K562 (cell line): Measurements from ENCODE around the gene PLXND1. TPM values are rescaled to one million over a fixed set of nuclear protein-coding genes. Genes with fewer than 3 reads are reported as not detected.
A peak's percentile ranks its signal among the peaks of the same experiment; 100 is the strongest.

Experiments
- BCOR ChIP-seq: fragments of 450-650 bp; IDR thresholded peaks from 2 replicates; pipeline ENCODE4 v1.6.1; 2016
- BRD4 ChIP-seq: fragments of 200-600 bp; sonication (generic); IDR thresholded peaks from 2 replicates; pipeline ENCODE4 v1.6.1; 2017; ENCODE audit warnings: inconsistent platforms
- CBFA2T3 ChIP-seq: fragments of 450-650 bp; IDR thresholded peaks from 2 replicates; pipeline ENCODE4 v1.6.1; 2017
- ELF2 ChIP-seq: fragments of 250-450 bp; sonication (Bioruptor Pico); IDR thresholded peaks from 2 replicates; pipeline ENCODE4 v1.5.0; 2021; ENCODE audit warnings: mild to moderate bottlenecking
- JUND ChIP-seq, 2 experiments: IDR thresholded peaks; 2 replicates in 1 of 2; 3 replicates in 1 of 2; pipeline ENCODE4 v1.6.1; 2011; ENCODE audit warnings: borderline replicate concordance in 2 of 2, low read depth in 2 of 2, low read length in 2 of 2, improper control_type of control experiment in 1 of 2, missing biosample characterization in 1 of 2, missing genetic modification characterization in 1 of 2, missing genetic modification reagents in 1 of 2
- NCOA4 ChIP-seq: fragments of 450-650 bp; IDR thresholded peaks from 2 replicates; pipeline ENCODE4 v1.6.1; 2018; ENCODE audit warnings: mild to moderate bottlenecking; ENCODE audit not compliant: partially characterized antibody
- SAFB2 ChIP-seq: fragments of 200-400 bp; formaldehyde crosslinking; IDR thresholded peaks from 2 replicates; pipeline ENCODE4 v1.6.1; 2018; ENCODE audit warnings: borderline replicate concordance, low read length, low read depth, moderate library complexity; ENCODE audit not compliant: severe bottlenecking
- SMAD4 ChIP-seq: fragments of 250-450 bp; sonication (Bioruptor Pico); conservative IDR thresholded peaks from 2 replicates; pipeline ENCODE4 v1.8.0; 2021; ENCODE audit warnings: inconsistent platforms, mild to moderate bottlenecking, moderate library complexity
- SMARCA4 ChIP-seq: fragments of 450-650 bp; IDR thresholded peaks from 2 replicates; pipeline ENCODE4 v1.6.1; 2016
- ZBTB26 ChIP-seq: fragments of 450-650 bp; formaldehyde crosslinking; IDR thresholded peaks from 2 replicates; pipeline ENCODE4 v1.4.0; 2022; ENCODE audit warnings: missing genetic modification characterization
- ZFP1 ChIP-seq: fragments of 450-650 bp; formaldehyde crosslinking; IDR thresholded peaks from 2 replicates; pipeline ENCODE4 v1.4.0; 2020; ENCODE audit warnings: mild to moderate bottlenecking, mixed read lengths
- polyA plus RNA-seq, 8 experiments: library from polyadenylated mRNA; depleted of rRNA in 4 of 8; stranded (reverse) in 5 of 8; unstranded in 3 of 8; fragments of >200 nt; fragmentation: Nextera tagmentation in 2 of 8; fragmentation: Illumina TruSeq in 1 of 8; extraction: Ambion mirVana in 2 of 8; extraction: Trizol in 1 of 8; gene quantifications; 2 replicates each; pipeline versions ENCODE4 v1.2.1 to v1.2.3, GENCODE V29; 2011 to 2014; ENCODE audit warnings: inconsistent platforms in 1 of 8, missing spikeins in 1 of 8
- total RNA-seq, 7 experiments: library from RNA; depleted of rRNA in 6 of 7; stranded (reverse); fragments of >200 nt in 6 of 7; fragmentation: Illumina TruSeq in 2 of 7; extraction: Trizol in 2 of 7; gene quantifications; 2 replicates each; pipeline versions ENCODE4 v1.2.1 to v1.2.3, GENCODE V29; 2011 to 2021; ENCODE audit warnings: low replicate concordance in 1 of 7
- TF ChIP-seq, protein P1 (sequence below): fragments of 450-650 bp; IDR thresholded peaks from 2 replicates; pipeline ENCODE4 v1.6.1; 2016
- TF ChIP-seq, protein P2 (sequence below): fragments of 200-600 bp; sonication (generic); IDR thresholded peaks from one replicate; pipeline ENCODE4 v1.6.1; 2012; ENCODE audit warnings: mild to moderate bottlenecking, low read depth, low read length, inconsistent platforms
- TF ChIP-seq, protein P3 (sequence below): fragments of 450-650 bp; formaldehyde crosslinking; IDR thresholded peaks from 2 replicates; pipeline ENCODE4 v1.4.0; 2020; ENCODE audit warnings: mild to moderate bottlenecking, mixed read lengths

Gene PLXND1
- total and polyA plus RNA-seq, 9 of the 15 experiments (the other 6 are each of a cell fraction or from before 2014, with no cell fraction given), result 0.34 to 28.8 (median 14.0) TPM

- TF ChIP-seq, protein P1, sequence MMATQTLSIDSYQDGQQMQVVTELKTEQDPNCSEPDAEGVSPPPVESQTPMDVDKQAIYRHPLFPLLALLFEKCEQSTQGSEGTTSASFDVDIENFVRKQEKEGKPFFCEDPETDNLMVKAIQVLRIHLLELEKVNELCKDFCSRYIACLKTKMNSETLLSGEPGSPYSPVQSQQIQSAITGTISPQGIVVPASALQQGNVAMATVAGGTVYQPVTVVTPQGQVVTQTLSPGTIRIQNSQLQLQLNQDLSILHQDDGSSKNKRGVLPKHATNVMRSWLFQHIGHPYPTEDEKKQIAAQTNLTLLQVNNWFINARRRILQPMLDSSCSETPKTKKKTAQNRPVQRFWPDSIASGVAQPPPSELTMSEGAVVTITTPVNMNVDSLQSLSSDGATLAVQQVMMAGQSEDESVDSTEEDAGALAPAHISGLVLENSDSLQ, result no peak
- peak; percentile 71 for TF ChIP-seq BCOR
- no peak for TF ChIP-seq JUND (IDR thresholded peaks at IDR 0.05; ENCODE audit: borderline replicate concordance, low read depth, low read length)
- peak; percentile 15; the same call in 1 of the 3 replicates for TF ChIP-seq JUND (tag; IDR thresholded peaks at IDR 0.05; ENCODE audit: borderline replicate concordance, low read depth, low read length)
- no peak for TF ChIP-seq ZBTB26 (CRISPR knock-in tag)
- no peak for TF ChIP-seq ELF2 (CRISPR knock-in tag)
- no peak for TF ChIP-seq NCOA4
- TF ChIP-seq ZFP1 (CRISPR knock-in tag), result no peak
- TF ChIP-seq SMAD4 (CRISPR knock-in tag), result peak; percentile 60; the same call in 1 of the 2 replicates
- peak; percentile 82 for TF ChIP-seq CBFA2T3
- no peak for TF ChIP-seq SAFB2
- no peak for TF ChIP-seq BRD4
- TF ChIP-seq SMARCA4, result 0 out of 2 replicates have a peak, but pooled peaks have one; percentile 0
- TF ChIP-seq, protein P2, sequence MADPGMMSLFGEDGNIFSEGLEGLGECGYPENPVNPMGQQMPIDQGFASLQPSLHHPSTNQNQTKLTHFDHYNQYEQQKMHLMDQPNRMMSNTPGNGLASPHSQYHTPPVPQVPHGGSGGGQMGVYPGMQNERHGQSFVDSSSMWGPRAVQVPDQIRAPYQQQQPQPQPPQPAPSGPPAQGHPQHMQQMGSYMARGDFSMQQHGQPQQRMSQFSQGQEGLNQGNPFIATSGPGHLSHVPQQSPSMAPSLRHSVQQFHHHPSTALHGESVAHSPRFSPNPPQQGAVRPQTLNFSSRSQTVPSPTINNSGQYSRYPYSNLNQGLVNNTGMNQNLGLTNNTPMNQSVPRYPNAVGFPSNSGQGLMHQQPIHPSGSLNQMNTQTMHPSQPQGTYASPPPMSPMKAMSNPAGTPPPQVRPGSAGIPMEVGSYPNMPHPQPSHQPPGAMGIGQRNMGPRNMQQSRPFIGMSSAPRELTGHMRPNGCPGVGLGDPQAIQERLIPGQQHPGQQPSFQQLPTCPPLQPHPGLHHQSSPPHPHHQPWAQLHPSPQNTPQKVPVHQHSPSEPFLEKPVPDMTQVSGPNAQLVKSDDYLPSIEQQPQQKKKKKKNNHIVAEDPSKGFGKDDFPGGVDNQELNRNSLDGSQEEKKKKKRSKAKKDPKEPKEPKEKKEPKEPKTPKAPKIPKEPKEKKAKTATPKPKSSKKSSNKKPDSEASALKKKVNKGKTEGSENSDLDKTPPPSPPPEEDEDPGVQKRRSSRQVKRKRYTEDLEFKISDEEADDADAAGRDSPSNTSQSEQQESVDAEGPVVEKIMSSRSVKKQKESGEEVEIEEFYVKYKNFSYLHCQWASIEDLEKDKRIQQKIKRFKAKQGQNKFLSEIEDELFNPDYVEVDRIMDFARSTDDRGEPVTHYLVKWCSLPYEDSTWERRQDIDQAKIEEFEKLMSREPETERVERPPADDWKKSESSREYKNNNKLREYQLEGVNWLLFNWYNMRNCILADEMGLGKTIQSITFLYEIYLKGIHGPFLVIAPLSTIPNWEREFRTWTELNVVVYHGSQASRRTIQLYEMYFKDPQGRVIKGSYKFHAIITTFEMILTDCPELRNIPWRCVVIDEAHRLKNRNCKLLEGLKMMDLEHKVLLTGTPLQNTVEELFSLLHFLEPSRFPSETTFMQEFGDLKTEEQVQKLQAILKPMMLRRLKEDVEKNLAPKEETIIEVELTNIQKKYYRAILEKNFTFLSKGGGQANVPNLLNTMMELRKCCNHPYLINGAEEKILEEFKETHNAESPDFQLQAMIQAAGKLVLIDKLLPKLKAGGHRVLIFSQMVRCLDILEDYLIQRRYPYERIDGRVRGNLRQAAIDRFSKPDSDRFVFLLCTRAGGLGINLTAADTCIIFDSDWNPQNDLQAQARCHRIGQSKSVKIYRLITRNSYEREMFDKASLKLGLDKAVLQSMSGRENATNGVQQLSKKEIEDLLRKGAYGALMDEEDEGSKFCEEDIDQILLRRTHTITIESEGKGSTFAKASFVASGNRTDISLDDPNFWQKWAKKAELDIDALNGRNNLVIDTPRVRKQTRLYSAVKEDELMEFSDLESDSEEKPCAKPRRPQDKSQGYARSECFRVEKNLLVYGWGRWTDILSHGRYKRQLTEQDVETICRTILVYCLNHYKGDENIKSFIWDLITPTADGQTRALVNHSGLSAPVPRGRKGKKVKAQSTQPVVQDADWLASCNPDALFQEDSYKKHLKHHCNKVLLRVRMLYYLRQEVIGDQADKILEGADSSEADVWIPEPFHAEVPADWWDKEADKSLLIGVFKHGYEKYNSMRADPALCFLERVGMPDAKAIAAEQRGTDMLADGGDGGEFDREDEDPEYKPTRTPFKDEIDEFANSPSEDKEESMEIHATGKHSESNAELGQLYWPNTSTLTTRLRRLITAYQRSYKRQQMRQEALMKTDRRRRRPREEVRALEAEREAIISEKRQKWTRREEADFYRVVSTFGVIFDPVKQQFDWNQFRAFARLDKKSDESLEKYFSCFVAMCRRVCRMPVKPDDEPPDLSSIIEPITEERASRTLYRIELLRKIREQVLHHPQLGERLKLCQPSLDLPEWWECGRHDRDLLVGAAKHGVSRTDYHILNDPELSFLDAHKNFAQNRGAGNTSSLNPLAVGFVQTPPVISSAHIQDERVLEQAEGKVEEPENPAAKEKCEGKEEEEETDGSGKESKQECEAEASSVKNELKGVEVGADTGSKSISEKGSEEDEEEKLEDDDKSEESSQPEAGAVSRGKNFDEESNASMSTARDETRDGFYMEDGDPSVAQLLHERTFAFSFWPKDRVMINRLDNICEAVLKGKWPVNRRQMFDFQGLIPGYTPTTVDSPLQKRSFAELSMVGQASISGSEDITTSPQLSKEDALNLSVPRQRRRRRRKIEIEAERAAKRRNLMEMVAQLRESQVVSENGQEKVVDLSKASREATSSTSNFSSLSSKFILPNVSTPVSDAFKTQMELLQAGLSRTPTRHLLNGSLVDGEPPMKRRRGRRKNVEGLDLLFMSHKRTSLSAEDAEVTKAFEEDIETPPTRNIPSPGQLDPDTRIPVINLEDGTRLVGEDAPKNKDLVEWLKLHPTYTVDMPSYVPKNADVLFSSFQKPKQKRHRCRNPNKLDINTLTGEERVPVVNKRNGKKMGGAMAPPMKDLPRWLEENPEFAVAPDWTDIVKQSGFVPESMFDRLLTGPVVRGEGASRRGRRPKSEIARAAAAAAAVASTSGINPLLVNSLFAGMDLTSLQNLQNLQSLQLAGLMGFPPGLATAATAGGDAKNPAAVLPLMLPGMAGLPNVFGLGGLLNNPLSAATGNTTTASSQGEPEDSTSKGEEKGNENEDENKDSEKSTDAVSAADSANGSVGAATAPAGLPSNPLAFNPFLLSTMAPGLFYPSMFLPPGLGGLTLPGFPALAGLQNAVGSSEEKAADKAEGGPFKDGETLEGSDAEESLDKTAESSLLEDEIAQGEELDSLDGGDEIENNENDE, result no peak
- TF ChIP-seq, protein P3, sequence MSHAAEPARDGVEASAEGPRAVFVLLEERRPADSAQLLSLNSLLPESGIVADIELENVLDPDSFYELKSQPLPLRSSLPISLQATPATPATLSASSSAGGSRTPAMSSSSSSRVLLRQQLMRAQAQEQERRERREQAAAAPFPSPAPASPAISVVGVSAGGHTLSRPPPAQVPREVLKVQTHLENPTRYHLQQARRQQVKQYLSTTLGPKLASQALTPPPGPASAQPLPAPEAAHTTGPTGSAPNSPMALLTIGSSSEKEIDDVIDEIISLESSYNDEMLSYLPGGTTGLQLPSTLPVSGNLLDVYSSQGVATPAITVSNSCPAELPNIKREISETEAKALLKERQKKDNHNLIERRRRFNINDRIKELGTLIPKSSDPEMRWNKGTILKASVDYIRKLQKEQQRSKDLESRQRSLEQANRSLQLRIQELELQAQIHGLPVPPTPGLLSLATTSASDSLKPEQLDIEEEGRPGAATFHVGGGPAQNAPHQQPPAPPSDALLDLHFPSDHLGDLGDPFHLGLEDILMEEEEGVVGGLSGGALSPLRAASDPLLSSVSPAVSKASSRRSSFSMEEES, result no peak
Observed at GRCh38 chr3:129599607-129600006, 6.9 kb downstream of the PLXND1 start (continued).
